SK-N-SH (cell line): ENCODE data around the gene PRAMEF8. TPM values are rescaled to one million over a fixed set of nuclear protein-coding genes. Genes with fewer than 3 reads are reported as not detected.
"Not testable (repeated sequence)": the region's sequence is repeated elsewhere in the genome, so short reads cannot be mapped to it uniquely, and the experiment has no call there.

Experiments used
- CTCF ChIA-PET: fragments of 300-600, 350-600 bp; formaldehyde crosslinking; extraction: SDS; loops from one replicate; lab custom pipeline; 2021; lab: Yijun Ruan, JAX
- POLR2A ChIA-PET: fragments of 350-600 bp; sonication (Branson Sonifier 250); formaldehyde crosslinking; extraction: SDS; loops from one replicate; lab custom pipeline; 2020; ENCODE audit warnings: antibody characterized with exemption, inconsistent platforms; lab: Yijun Ruan, JAX
- DNase-seq: peaks from one replicate; pipeline ENCODE4 v3.0.0; 2012
- H2AFZ ChIP-seq: fragments of 200-600 bp; sonication (generic); 2 replicates; pipeline ENCODE4 v1.8.1; 2016; ENCODE audit warnings: antibody characterized with exemption, mild to moderate bottlenecking, low read depth
- H3F3A ChIP-seq: fragments of 200-600 bp; sonication (generic); replicated peaks from 2 replicates; pipeline ENCODE3; 2016; ENCODE audit warnings: antibody characterized with exemption, mild to moderate bottlenecking; ENCODE audit not compliant: insufficient read depth
- H3K27ac ChIP-seq, 2 experiments: fragments of 200-500 bp in 1 of 2; fragments of 200-600 bp in 1 of 2; sonication (Bioruptor generic) in 1 of 2; sonication (generic), shearing (Covaris generic) in 1 of 2; 2 replicates each; pipeline versions ENCODE4 v1.5.1 to v1.6.1; 2014 to 2016; ENCODE audit warnings: low read depth in 2 of 2, inconsistent platforms in 1 of 2, low read length in 1 of 2, mild to moderate bottlenecking in 1 of 2, mixed read lengths in 1 of 2
- H3K27me3 ChIP-seq: fragments of 200-600 bp; sonication (generic), shearing (Covaris generic); 2 replicates; pipeline ENCODE4 v1.6.1; 2016; ENCODE audit warnings: mixed run types; ENCODE audit not compliant: insufficient read depth
- H3K36me3 ChIP-seq, 2 experiments: fragments of 200-500 bp in 1 of 2; fragments of 200-600 bp in 1 of 2; sonication (Bioruptor generic) in 1 of 2; sonication (generic) in 1 of 2; replicated peaks in 1 of 2; 2 replicates each; pipeline versions ENCODE3 to v1.5.1; 2014 to 2016; ENCODE audit warnings: low read length in 1 of 2, mild to moderate bottlenecking in 1 of 2; ENCODE audit not compliant: insufficient read depth in 2 of 2, control insufficient read depth in 1 of 2
- H3K4me1 ChIP-seq, 2 experiments: fragments of 200-500 bp in 1 of 2; fragments of 200-600 bp in 1 of 2; sonication (Bioruptor generic) in 1 of 2; sonication (generic), shearing (Covaris generic) in 1 of 2; 2 replicates each; pipeline versions ENCODE4 v1.5.1 to v1.6.1; 2014 to 2016; ENCODE audit warnings: low read depth in 1 of 2, low read length in 1 of 2, mixed run types in 1 of 2; ENCODE audit not compliant: insufficient read depth in 2 of 2, control insufficient read depth in 1 of 2
- H3K4me2 ChIP-seq: fragments of 200-600 bp; sonication (generic), shearing (Covaris generic); 2 replicates; pipeline ENCODE4 v1.6.1; 2017; ENCODE audit warnings: mixed run types
- H3K4me3 ChIP-seq, 2 experiments: fragments of 200-500 bp in 1 of 2; fragments of 200-600 bp in 1 of 2; sonication (Bioruptor generic) in 1 of 2; sonication (generic), shearing (Covaris generic) in 1 of 2; 2 replicates each; pipeline versions ENCODE4 v1.5.1 to v1.8.1; 2014 to 2016; ENCODE audit warnings: low read depth in 2 of 2, inconsistent platforms in 1 of 2, low read length in 1 of 2, mild to moderate bottlenecking in 1 of 2, mixed read lengths in 1 of 2, moderate library complexity in 1 of 2
- H3K79me2 ChIP-seq: fragments of 200-600 bp; sonication (generic); 2 replicates; pipeline ENCODE4 v1.8.1; 2017; ENCODE audit warnings: mild to moderate bottlenecking; ENCODE audit not compliant: insufficient read depth
- H3K9ac ChIP-seq: fragments of 200-600 bp; sonication (generic); 2 replicates; pipeline ENCODE4 v1.6.1; 2017; ENCODE audit warnings: mixed run types
- H3K9me2 ChIP-seq: fragments of 200-600 bp; sonication (generic); 2 replicates; pipeline ENCODE4 v1.6.1; 2017; ENCODE audit warnings: mixed run types
- H3K9me3 ChIP-seq: fragments of 200-600 bp; sonication (generic); 2 replicates; pipeline ENCODE4 v1.6.1; 2017; ENCODE audit warnings: mixed run types, mild to moderate bottlenecking, moderate library complexity
- H4K20me1 ChIP-seq: fragments of 200-600 bp; sonication (generic); 2 replicates; pipeline ENCODE4 v1.6.1; 2017; ENCODE audit warnings: mild to moderate bottlenecking, mixed run types; ENCODE audit not compliant: insufficient read depth
- WGBS: methylation state at CpG from one replicate; pipeline ENCODE4 v1.1.6; 2017; ENCODE audit warnings: low lambda C conversion rate; 5-methylcytosine and 5-hydroxymethylcytosine counted together
- polyA plus RNA-seq, 3 experiments: library from polyadenylated mRNA; depleted of rRNA; stranded (reverse); fragments of >200 nt; gene quantifications; 2 replicates each; pipeline ENCODE4 v1.2.3, GENCODE V29; 2012

Gene PRAMEF8
- polyA plus RNA-seq, 1 of the 3 experiments (the other 2 are of a cell fraction), result not detected

- H3K27ac ChIP-seq, H3K4me3 ChIP-seq, H3K36me3 ChIP-seq, H3K9ac ChIP-seq, H3K4me2 ChIP-seq, H3K9me3 ChIP-seq, H3K4me1 ChIP-seq, H3F3A ChIP-seq, POLR2A ChIA-PET, H3K9me2 ChIP-seq, H3K79me2 ChIP-seq, CTCF ChIA-PET, H2AFZ ChIP-seq, H4K20me1 ChIP-seq, H3K27me3 ChIP-seq, DNase-seq: not testable (repeated sequence)
- 1% methylated on average over 5 of the region's 5 CpGs for WGBS
Observed at GRCh38 chr1:13245841-13246553, 38.9 kb downstream of the PRAMEF8 start.

- H4K20me1 ChIP-seq, H3K9ac ChIP-seq, POLR2A ChIA-PET, H3K9me2 ChIP-seq, H3K9me3 ChIP-seq, H3K27me3 ChIP-seq, H3K4me1 ChIP-seq, H3K4me3 ChIP-seq, CTCF ChIA-PET, H3K4me2 ChIP-seq, H2AFZ ChIP-seq, H3F3A ChIP-seq, H3K36me3 ChIP-seq, DNase-seq, H3K79me2 ChIP-seq, H3K27ac ChIP-seq: not testable (repeated sequence)
- 2% methylated on average over 9 of the region's 9 CpGs for WGBS
Observed at GRCh38 chr1:13243536-13244263, 41.2 kb downstream of the PRAMEF8 start.

- H4K20me1 ChIP-seq, H3K36me3 ChIP-seq, CTCF ChIA-PET, DNase-seq, H3F3A ChIP-seq, H3K27ac ChIP-seq, H2AFZ ChIP-seq, H3K79me2 ChIP-seq, POLR2A ChIA-PET, H3K4me3 ChIP-seq, H3K9ac ChIP-seq, H3K9me2 ChIP-seq, H3K4me1 ChIP-seq, H3K27me3 ChIP-seq, H3K9me3 ChIP-seq, H3K4me2 ChIP-seq: not testable (repeated sequence)
- WGBS, result 8% methylated on average over 4 of the region's 4 CpGs
Observed at GRCh38 chr1:13239633-13240032, 45.3 kb downstream of the PRAMEF8 start.

- H3K9me3 ChIP-seq, POLR2A ChIA-PET, H3K9ac ChIP-seq, H3K27me3 ChIP-seq, H2AFZ ChIP-seq, H3F3A ChIP-seq, H3K27ac ChIP-seq, CTCF ChIA-PET, H3K9me2 ChIP-seq, H3K79me2 ChIP-seq, DNase-seq, H3K4me3 ChIP-seq, H3K4me2 ChIP-seq, H4K20me1 ChIP-seq, H3K36me3 ChIP-seq, H3K4me1 ChIP-seq: not testable (repeated sequence)
- WGBS, result 0% methylated on average over 4 of the region's 4 CpGs
Observed at GRCh38 chr1:13237572-13237971, 47.4 kb downstream of the PRAMEF8 start.

- H3K27ac ChIP-seq, H3K27me3 ChIP-seq, H3K79me2 ChIP-seq, H4K20me1 ChIP-seq, H3K4me3 ChIP-seq, H3K9ac ChIP-seq, DNase-seq, H3K9me3 ChIP-seq, H3K9me2 ChIP-seq, CTCF ChIA-PET, H2AFZ ChIP-seq, H3K4me1 ChIP-seq, POLR2A ChIA-PET, H3F3A ChIP-seq, H3K36me3 ChIP-seq, H3K4me2 ChIP-seq: not testable (repeated sequence)
- 3% methylated on average over 1 of the region's 1 CpG for WGBS
Observed at GRCh38 chr1:13234057-13234456, 50.9 kb downstream of the PRAMEF8 start.

- H3K36me3 ChIP-seq, H3K27me3 ChIP-seq, H3K4me1 ChIP-seq, H3K9ac ChIP-seq, H3K4me2 ChIP-seq, H3K9me3 ChIP-seq, H3K9me2 ChIP-seq, H3K27ac ChIP-seq, H3K4me3 ChIP-seq, H4K20me1 ChIP-seq, CTCF ChIA-PET, DNase-seq, H2AFZ ChIP-seq, H3K79me2 ChIP-seq, POLR2A ChIA-PET, H3F3A ChIP-seq: not testable (repeated sequence)
- WGBS, result 0% methylated on average over 2 of the region's 2 CpGs
Observed at GRCh38 chr1:13232056-13232455, 52.9 kb downstream of the PRAMEF8 start.
